ENCODE measurements around the gene SH3RF3.

Gene SH3RF3

DNA sequence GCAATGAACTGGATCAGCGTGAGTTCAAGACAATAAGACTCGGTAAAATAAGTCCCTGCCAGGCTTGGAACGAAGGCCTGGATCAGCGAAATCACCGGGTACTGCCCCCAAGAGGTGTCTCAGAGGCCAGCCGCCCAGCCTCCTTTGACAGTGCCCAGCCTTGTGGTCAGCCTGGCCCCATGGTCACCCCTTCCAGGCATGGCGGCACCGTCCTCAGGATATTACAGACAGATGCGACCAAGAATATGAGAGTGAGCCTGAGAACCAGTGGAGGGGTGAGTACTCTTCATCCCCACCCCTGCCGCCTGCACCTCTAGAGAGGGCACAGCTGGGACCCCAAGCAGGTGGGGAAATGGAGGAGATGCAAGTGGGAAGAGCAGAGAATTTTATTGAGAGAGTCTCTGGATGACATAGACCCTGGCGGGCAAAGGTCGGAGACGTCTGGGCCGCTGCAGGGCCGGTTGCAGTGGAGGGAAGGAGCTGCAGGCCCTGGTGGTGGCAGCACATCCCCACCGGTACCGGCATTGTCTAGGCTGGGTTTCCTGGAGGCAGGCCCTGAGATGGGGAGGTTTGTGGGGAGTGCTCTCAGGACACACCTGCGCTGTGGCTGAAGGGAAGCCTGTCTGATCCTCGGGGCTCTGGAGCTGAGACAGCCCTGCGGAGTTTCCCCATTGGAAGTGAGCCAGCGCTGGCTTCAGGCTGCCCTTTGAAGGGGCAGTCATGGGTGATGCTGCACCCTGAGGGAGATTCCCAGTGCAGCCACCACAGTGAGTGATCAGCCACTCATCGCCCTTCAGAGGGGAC is 294.8 kb downstream of the SH3RF3 start:
- no peak for DNase-seq

DNA sequence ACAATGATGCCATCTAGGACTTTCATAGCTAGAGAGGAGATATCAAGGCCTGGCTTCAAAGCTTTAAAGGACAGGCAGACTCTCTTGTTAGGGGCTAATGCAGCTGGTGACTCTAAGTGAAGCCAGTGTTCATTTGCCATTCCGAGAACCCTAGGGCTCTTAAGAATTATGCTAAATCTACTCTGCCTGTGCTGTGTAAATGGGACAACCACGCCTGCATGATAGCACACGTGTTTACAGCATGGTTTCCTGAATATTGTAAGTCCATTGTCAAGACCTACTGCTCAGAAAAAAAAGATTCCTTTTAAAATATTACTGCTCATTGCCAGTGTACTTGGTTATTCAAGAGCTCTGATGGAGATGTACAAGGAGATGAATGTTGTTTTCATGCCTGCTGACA is 296.4 kb downstream of the SH3RF3 start:
- no peak for DNase-seq

DNA sequence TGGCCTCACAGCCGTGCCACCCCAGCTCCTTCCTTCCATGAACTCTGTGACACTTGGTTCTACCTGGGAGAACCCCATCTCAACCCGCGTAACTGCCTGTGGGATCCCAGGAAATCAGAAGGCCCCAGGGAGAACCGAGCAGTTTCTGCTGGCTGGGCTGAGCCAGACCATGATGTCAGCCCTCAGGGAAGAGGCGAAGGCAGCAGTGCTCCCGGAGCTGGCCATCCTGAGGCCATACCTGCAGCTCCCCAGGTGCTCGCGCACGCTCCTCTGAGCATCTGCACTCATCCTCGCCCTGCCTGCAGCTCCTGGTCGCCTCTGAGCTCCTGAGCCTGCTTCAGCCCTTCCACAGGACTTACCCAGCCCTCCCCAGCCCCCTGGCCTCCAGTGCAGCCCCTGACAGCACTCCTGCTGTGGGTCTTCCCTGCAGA is 298.7 kb downstream of the SH3RF3 start:
- no peak for DNase-seq

DNA sequence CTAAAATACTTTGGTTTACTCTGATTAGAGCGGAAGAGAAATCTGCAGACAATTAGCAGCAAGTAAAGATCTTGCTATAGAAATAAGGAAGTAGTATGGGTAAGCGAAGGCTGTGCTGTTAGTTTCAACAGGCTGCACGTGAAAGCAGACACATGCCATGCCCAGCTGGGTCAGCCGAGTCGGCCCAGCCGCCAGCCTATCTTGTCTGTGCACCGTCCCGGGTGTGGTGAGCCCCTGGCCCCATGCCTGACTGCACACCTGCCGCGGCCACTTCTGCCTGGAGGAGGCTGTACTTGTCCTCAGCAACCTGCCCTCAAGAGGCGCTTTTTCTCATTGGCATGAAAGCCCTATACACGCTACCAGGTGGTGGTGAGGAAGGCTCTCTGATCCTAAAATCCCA is 299.3 kb downstream of the SH3RF3 start:
- no peak for DNase-seq

DNA sequence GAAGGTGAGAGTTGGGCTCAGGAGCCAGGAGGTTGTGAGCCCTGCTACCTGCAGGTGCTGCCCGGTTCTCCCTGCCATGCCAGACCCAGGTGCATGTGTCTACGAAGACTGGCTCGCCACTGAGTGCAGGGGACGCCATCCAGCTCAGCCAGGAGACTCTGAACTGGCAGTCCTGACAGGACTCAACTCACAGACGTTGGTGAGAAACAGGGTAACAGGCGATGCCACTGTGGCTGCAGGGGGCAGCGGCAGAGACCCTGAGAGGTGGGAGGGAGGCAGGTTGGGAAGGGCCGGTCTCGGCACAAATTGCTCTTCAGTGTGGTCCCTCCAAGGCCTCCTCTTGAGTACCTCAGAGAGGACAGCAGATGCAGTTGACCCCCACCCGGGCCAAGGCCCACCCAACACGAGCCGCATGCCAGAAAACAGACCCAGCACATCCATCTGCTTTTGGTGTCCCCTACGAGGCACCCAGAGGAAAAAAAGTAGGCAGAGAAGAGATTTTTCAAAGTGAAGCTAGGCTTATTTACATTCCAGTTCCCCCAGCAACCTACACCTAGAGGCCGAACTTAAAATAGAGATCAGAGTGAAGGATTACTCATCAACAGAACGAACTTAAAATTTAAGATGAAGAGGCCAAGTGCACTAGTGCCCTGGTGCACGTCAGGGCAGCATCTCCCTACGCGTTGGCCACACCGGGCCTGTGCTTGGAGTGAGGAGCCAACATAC is 300.0 kb downstream of the SH3RF3 start:
- no peak for DNase-seq

DNA sequence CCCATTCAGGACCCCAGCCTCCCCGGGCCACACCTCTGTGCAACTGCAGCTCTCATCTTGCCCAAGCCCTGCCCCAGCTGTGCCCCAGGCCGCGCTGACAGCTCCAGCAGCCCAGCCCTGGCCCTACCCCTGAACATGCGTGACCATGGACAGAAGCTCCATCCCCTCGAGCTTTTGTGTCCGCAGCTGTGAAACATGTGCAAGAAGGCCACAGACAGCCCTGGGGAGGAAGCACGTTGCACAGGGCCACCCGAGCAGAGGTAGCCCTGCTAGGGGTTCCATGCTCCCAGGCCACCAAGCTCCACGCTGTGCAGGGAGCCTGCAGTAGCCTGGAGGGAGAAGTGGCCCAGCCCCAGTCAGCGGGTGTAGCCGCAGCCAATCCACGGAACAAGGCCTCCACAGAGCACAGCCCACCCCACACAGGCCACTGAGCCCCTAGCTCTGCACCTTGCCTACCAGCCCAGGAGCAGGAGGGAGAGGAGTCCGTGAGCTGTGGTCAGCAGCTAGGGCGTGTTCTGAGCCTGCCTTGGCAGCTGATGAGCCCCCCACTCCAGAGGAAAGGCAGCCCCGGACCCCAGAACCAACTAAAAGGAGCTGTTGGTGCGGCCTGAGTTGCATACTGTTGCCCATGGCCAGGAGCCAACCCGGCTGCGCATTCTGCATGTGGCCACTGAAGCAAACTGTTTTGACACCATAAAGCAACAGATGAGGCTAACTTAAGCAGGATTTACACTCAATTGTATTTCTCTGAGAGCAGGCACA is 300.7 kb downstream of the SH3RF3 start:
- DNase-seq: no peak

DNA sequence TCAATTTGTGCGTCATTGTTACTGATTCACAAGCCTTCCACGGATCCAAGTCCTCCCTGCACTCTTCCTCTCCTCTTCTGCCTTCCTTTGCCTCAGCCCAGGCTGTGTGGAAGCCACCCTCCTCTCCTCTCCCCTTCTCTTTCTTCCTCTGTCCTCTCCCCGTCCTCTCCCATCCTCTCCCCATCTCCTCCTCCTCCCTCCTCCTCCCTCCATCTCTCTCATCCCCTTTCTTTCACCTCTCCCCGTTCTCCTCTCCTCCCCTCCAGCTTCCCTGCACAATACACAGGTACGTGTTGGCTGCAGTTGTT is 301.3 kb downstream of the SH3RF3 start:
- no peak for DNase-seq

DNA sequence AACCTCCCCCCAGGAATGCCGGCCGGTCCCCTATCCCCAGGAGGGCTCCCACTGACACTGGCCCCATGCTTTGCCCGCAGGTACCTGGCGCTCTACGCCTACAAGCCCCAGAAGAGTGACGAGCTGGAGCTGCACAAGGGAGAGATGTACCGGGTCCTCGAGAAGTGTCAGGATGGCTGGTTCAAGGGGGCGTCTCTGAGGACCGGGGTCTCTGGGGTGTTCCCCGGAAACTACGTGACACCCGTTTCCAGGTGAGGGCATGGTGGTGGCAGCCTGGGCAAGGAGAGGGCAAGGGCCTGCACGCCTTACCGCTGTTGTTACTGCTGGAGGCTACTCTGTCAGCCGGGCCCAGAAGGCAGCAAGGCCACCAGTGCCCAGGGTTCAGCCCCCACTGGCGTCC is 303.4 kb downstream of the SH3RF3 start:
- no peak for DNase-seq

DNA sequence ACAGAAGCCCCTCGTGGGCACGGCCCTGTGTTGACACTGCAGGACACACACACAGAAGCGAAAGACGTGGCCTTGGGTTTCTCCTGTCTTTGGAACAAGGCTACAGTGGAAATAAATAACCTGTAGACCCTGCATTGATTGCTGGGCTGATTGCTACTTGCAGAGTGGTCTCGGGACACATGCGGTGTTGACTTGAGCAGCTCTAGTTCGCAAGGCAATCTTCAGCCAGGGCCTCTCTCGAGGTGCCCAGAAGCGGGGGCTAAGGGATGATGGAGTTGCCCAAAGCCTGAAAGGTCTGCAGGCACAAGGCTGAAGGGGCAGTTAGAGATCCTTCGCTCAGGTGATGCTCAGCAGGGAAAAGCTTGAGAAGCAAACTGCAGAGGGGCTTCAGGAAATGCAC is 304.5 kb downstream of the SH3RF3 start:
- no peak for DNase-seq

DNA sequence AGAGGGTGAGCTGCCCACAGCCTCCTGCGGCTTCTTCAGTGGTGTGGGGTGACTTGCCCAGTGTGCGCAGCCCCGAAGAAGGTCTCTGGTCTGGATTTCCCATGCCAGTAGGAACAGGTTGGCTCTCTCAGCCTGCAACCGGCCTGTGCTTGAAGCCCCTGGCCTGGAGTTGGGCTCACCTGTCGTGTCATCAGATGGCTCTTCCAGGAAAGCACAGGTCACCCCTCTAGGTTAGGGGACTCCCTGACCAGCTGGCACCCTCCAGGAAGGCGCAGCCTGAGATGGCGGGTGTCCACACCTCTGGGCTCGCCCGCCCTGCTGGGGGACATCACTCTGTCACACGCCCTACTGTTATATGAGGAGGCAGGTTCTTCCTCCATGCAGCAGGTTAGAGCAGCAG is 304.9 kb downstream of the SH3RF3 start:
- no peak for DNase-seq

DNA sequence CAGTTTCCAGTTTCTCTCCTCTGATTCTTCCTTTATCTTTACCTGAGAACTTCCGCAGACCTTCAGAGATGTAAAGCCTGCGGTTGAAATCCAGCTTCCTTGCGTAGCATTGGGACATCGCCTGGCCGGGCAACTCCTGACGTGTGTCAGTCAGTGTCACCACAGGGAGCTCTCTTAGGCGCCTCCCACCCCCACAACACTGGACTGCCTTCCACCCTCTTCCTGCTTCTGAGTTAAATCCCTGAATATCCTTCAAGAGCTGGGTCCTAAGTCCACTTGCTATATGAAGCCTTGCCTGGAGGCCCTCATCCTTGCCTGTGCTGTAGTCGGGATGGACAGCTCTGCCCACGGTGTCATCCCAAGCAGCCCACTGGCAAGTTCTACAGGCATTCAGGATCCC is 305.3 kb downstream of the SH3RF3 start:
- no peak for DNase-seq

DNA sequence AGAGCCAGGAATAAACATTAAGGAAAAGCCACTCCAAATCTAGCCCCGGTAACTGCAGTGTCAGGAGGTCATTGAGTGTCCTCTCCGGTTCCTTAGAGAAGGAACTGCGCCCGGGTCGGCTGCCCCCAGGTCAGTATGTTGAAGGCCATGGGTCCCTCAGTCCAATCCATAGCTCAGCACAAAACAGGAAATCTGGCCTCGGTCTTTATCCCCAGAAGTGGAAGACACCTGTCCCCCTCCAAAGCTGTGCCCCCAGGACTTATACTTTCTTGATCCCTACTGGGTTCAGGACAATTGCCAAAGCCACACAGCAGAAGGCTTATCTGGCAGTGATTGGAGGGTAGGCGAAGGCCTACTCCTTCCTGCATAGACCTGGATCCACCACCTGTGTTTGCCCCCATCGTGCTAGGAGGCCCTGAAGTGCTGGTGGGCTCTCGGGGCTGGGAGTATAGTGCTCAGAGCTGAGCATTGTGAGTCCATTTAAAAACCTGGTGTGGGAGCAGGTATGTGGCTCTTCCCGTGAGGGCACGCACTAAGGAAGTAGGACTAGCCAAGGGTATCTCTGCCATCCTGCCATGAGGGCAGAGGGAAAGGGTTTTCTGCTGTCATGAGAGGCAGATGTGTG is 306.2 kb downstream of the SH3RF3 start:
- DNase-seq: no peak

DNA sequence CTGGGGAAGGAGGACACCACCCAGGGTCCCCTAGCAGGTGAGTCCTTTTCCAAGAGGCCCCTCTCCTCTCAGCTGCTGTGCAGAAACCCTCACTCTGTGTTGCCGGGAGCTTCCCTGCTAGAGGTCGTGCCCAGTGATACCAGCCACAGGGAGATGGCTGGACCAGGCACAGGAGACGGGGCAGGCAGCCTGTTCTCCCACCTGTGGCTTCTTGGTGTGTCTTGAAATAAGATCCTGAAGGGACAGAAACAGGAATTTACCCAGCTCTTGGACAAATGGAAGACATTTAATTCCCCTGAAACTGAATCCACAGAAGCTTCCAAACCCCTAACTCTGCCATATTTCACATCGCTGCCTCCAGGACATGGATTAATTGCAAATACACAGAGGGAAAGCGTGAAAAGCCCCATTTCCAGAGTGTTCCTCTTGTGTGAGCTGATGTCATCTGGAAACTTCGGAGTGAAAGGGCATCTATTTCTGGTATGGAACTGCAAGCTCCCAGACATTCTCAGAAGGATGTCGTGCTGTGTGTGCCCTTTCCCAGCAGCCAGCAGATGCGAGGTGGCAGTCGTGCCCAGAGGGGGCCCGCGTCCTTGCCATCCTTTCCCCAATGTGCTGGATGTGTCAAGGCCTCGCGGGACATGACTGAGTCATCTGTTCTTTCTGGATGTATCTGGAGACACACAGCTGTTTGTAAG is 307.0 kb downstream of the SH3RF3 start:
- DNase-seq: no peak

DNA sequence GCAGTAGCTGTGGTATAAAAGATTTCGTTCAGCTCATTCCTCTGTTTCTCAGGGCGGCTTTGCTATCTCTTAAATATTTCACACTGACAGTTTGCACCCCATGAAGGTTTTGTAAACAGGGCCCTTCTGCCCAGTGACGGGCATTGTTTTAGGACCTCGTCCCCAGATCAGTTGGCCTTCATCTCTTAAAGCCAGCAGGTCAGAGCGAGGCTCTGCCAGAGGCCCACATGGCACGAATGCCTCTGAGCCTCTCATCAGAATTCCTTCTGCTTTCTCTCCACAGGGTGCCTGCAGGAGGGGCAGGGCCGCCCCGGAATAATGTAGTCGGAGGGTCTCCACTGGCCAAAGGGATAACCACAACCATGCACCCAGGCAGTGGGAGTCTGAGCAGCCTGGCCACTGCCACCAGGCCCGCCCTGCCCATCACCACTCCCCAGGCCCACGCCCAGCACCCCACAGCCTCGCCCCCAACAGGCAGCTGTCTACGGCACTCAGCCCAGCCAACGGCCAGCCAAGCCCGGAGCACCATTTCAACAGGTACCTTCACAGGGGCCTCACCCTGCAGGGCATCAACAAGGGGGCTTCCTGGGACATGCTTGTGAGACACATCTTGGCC is 307.7 kb downstream of the SH3RF3 start:
- no peak for DNase-seq

DNA sequence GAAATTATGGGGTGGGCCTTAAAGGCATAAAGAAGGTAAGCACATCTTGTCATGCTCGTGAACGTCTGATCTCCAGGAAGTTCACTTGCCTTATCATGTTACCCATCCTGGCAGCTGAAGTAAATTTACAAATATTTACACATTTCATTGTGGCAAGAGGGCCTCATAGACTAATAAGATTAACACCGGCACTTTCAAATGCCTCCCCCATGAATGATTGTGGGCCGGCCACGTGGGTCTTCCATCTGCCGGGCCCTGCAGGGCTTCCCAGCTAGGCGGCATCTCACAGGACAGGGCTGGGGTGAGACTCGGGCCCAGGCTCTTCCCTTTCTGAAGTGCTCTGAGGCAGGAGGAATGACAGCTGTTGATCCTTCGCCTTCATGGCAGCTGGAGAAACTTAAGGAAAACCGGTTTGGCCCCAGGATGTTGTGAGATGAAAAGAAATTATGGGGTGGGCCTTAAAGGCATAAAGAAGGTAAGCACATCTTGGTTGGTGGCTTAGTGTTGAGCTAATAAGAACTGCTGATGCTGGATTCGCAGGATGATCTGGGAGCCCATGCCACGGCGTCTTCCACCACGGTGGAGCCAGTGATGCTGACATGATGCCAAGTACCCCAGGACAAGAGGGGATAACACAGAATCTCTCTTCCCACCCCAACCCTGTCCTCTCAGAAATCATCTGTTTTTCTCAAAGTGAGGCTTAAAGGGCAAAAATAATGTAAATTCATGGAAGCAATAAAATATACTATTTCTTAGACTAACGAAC is 308.5 kb downstream of the SH3RF3 start:
- DNase-seq: no peak

DNA sequence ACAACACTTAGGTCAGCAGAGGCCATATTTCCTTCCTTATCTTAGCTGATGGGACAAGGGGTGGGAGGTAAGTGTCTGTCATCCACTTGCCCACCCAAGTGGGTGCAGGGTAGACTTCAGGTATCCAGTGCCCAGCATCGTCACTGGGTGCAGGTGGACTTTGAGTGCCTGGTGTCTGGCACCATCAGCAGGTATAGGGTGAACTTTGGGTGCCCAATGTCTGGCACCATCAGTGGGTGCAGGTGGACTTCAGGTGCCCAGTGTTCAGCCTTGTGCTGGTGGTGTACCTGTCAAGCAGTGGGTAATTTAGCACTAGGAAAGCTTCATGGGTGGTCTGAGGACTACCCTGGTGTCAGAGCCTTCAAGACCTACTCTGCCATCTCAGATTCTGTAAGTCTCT is 309.1 kb downstream of the SH3RF3 start:
- DNase-seq: no peak

DNA sequence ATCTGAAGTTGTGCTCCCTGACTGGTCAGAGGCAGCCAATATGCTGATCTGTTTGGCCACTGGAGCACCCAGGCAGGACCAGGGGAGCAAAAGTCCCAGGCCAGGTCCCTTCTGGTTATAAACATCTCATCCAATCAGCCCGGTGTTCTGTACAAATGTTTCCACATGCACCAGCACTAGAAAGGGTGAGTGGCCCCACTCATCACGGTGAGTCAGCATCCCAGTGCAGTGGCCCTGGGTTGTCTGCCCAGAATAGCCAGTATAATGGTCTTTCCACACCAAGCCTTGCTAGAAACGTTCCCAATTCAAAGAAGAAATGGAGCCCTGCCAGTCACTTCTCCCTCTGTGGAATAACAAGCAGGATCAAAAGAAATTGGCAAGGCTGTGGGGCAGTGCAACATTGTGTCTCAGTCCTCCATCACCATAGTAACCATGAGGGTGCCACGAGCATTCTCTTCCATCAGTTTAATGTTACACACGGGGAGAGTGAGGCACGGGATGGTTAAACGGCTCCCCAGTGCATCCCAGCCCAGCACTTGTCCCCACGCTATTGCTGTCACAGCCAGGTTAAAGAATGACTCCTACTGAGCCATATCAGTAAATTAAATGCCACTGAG is 309.9 kb downstream of the SH3RF3 start:
- DNase-seq: no peak

DNA sequence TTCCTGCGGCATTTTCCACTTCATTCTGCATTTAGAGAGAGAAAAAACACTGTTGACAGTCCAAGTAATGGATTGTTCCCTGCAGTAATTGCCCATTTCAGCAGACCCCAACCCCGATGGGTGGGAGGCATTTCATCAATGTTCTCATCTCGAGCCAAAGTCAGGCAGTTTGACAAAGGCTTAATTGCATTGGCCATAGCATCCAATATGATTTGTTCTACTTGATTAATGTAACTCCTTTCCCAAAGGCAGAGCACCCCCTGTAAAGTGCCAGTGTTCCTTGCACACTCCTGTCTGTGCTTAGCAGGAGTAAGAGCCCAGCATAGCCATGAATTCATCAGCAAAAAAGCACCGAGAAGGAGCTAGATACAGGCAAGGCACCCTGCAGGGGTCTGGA is 310.4 kb downstream of the SH3RF3 start:
- no peak for DNase-seq

DNA sequence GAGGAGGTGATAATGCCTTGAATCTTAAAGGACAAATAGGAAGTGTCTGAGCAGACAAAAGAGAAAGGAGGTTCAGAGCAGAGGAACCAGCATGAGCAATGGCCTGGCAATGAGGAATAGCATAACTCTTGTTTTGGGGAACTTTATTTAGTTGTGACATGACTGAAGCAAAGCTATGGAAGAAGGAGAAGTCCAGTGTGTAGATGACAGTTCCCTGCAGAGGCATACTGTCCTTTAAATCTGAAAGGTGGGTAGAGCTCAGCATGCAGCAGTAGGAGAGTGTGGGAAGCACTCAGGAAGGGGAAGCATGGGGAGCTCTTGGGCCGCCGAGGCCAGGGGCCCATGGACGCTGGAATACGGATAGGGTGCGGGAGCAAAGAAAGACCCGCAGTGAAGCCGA is 311.0 kb downstream of the SH3RF3 start:
- DNase-seq: no peak

DNA sequence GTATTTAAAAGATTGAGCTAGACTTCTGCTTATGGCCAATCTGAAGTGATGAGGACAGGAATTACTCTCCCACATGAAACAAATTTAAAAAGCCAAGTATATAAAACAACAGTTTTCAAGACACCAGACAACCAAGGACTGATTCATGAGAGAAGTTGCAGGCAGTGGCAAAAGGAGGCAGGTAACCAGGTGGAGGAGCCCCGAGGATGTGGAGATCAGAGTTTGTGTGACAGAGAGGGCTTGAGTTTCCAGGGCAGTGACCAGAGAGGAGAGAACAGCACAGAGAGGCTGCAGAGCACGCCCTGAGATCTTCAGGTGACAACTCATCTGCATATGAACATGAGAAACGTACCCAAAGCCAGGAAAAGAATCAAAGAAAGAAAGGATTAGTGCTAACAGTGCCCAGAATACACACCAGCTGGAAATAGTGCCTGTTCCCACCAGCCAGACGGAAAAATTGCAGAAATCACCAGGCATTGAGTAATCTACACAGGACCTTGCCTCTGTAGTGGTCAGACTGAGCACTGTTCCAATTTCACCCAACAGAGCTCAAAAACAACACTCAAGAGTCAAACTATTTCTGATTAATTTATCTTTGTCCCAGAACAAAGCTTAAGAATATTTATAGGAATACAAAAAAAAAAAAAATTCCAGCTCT is 311.6 kb downstream of the SH3RF3 start:
- no peak for DNase-seq

Measured in CD4-positive, alpha-beta T cell treated with Interleukin-6 for 4 hours (primary cell).